ENCODE data around the gene HRK.

HRK gene

DNA sequence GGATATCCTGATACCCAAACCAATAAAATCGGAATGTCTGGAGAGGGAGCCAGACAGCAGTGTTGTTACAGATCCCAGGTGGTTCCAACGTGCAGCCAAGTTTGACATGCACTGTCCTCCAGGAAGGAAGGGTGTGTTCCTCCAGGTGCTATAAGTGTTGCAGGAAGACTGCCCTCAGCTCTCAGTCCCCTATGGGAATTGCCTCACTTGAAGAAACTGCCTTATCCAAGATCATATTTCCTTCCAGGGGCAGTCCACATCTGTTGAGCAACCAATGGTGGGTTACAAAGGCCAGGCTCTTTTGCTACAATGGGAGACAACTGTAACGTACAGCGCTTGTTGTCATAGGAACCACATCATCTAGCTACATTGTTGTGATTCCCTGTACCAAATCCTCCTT, 16.2 kb upstream of the HRK start:
- no peak for DNase-seq

DNA sequence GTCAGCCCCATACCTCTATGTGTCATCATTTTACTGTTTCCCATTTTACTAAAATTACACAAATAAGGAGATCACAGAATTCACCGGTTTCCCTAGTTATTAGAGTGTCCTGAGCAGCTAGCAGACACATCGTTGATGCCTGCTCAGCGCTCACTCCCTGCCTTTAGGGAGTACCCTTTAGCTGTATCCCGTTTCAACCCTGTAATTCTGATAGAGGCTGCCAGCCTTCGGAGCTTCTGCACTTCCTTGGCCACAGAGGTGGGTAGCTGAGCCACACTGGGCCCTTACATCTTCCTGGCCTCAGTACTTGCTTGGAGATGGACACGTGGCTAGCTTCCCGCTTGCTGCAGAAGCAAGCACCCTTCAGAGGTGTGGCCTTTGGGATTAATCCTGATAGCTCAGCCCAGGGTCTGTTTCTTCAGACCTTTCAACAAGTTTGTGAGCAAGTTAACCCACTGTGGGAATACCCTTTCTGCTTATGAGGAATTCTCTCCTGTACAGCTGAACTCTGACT, 15.2 kb upstream of the HRK start:
- DNase-seq, result no peak

DNA sequence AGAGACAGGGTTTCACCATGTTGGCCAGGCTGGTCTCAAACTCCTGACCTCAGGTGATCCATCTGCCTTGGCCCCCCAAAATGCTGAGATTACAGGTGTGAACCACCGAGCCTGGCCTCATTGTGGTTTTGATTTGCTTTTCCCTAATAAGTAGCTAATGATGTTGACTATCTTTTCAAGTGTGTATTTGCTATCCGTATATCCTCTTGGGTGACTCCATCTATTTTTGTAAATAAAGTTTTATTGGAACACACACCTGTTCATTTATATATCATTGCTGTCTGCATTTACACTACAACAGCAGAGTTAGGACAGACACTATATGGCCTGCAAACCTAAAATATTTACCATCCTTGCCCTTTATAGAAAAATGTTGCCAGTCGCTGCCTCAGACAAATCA, 13.7 kb upstream of the HRK start:
- DNase-seq, result no peak

DNA sequence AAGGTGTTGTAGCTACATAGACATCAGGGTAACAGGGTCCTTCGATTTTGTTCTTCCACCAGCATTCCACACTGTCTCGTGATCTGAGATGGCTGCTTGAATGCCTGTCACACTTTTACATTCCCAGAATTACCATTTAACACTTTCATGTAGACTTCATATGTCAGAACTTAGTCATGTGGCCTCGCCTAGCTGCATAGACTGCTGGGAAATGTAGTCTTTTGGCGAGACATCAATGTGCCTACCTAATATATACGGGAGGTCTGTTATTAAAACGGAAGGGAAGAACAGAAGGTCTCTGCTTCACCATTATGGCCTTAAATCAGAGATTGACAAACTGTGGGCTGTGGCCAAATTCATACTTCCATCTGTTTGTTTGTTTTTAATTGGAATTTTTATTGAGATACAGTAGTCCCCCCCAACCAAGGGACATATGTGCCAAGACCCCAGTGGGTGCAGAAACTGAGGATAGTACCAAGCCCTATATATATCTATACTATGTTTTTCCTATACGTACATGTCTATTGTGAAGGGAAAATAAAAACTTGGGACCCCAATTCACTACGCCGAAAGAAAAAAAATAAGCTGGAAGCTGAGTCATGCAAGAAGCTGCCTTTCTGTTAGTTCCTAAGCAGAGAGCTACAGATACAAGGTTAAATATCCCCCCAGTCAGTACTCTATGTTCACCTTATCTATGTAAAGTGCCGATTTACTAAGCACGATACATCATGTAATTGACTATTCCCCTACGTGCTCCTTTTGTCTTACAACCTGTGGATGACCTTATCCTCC, 11.3 kb upstream of the HRK start:
- DNase-seq, result no peak

DNA sequence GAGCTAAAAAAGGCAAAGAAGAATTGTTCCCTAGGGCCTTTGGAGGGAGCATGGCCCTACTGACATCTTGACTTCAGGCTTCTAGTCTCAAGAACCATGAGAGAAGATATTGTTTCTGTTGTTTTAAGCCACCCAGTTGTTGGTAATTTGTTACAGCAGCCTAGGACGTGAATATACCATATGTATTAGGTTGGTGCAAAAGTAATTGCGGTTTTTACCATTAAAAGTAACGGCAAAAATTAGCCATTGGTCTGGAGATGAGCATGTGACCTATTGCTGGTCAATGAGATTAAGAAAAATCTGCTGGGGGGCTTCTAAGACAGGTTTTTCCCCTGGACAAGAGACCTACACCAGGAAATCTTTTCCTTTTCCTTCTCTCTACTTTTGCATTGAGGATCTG, 9.8 kb upstream of the HRK start:
- DNase-seq, result no peak

DNA sequence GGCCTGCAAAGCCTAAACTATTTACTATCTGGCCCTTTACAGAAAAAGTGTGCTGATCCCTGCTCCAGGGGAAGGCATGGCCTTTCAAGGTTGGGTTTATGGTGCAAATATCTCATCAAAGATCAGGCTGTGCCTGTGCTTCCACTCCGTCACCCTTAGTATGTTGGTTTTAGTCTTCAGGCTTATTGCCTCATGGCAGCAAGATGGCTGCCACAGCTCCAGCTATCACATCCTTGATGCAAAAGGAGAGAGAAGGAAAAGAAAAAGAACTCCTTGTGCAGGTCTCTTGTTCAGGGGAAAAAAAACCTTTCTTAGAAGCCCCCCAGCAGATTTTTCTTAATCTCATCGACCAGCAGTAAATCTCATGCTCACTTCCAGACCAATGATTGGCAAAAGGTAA, 9.1 kb upstream of the HRK start:
- DNase-seq, result no peak

DNA sequence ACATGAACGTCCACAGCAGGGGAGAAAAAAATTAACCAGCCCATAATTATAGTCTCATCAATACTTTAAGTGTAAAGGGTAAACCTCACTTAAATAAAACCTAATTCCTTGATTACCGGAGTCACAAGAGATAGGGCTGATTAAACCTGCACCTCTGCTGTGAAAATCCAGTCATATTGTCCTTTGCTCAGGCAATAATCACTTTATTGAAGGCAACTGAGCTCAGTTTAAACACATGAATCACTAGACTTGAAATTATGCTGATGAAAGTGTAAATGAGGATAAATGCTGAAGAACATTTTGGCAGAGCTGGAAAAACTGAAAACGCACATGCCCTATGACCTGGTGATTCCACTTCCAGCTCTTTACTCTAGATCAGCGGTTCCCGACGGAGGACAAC, 6.7 kb upstream of the HRK start:
- DNase-seq, result no peak

DNA sequence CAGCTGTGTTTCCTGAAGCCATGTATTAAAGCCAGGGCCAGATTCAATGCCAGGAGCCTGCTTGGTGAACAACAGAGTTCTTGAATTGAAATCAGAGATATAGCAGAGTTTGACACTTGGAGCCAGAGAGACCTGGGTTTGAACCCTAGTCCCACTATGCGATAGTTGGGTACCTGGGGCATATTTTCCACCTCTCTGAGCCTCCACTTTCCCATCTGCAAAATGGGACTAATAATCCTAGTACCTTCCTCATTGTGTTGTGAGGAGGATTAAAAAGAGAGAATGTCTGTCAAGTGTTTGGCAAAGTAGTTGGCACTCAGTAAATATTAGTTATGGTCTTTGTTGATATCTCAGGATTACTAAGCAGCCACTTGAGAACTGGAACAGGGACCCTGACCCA, 6.0 kb upstream of the HRK start:
- no peak for DNase-seq

DNA sequence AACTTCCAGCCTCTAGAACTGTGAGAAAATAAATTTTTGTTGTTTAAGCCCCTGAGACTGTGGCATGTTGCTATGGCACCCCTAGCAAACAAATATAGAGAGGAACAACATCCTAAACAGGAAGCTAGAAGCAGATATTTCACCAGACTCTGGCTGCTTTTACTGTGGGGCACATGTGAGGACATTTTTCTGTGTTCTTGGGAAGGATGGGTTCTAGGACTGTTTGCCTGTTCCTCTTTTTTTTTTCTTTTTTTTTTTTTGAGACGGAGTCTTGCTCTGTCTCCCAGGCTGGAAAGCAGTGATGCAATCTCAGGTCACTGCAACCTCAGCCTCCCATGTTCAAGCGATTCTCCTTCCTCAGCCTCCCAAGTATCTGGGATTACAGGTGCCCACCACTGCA, 4.2 kb upstream of the HRK start:
- DNase-seq, result peak; percentile 57

DNA sequence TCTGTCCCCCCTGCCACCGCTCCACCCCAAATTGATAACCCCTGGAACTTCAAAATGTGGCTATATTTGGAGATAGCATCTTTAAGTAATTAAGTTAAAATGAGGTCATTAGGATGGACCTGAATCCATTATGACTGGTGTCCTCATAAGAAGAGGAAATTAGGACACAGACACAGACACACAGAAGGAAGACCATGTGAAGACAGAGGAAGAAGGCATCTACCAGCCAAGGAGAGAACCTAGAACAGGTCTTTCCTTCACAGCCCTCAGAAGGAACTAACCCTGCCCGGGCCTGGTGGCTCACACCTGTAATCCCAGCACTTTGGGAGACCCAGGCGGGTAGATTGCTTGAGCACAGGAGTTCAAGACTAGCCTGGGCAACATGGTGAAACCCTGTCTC, 3.6 kb upstream of the HRK start:
- no peak for DNase-seq

DNA sequence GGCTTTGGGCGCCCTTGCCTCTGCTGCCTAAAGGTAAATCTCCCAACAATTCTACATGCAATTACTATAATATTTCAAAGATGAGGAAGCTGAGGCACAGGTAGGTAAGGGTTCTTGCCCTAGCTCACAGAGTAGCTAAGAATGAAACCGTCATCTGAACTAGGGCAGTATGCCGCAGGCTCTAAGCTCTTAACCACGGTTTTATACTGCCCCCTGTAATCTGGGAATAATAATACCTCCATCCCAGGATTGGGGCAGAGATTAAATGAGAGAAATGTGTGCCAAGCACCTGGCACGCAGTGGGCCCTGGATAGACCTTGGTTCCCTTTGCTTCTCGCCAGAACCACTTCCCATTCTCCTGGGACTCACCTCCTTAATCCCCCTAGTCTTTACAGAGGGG, 1.5 kb upstream of the HRK start:
- DNase-seq, result peak; percentile 32

DNA sequence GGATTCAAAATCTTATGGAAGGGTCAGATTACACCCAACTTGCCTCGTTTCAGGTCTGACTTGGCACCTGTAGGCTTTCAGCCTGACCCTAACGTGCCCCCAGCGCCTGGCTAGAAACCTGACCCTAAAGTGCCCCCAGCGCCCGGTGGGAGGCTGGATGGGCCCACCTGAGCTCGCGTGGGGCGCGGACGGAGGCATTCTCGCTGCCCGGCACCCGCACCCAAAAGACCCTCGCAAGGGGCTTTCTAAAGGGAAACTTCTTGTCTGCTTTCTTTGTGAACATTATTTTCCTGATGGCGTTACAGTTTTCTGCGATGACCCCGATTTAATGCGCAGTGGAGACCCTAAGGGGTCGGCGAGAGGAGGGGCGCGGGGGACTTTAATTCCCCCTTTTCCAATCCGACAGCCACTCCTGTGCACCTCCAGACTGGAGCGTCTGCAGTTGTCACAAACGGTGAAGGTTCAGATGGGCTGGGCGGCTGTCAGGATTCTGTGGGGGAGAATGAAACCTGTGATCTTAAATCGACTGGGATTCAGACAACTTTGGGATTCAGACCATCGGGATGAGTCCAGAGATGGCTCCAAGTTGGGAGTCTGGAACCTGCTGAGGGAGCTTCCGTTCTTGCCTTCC, 751 bp upstream of the HRK start:
- DNase-seq, result no peak

DNA sequence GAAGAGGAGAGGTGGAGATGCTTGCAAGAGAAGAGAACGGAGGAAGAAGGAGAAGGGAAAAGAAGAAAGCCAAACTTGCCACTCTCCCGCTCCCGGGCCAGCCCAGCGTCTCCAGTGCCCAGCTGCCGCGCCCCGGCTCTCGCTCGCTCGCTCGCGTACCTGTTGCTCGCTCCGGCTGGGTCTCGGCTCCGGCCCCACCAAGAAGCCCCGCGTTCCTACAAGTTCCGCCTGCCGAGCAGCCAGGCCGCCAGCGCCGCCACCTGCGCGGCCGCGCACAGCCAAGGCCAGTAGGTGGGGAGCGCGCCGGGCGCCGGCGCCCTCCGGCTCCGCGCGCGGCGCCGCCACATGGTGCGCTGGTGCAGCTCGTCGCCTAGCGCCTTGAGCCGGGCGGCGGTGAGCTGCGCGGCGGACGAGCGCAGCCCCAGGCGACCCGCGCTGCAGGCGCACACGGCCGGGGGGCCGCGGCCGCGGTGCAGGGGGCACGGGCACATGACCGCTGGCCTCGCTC, 370 bp downstream of the HRK start:
- peak; percentile 59 for DNase-seq

DNA sequence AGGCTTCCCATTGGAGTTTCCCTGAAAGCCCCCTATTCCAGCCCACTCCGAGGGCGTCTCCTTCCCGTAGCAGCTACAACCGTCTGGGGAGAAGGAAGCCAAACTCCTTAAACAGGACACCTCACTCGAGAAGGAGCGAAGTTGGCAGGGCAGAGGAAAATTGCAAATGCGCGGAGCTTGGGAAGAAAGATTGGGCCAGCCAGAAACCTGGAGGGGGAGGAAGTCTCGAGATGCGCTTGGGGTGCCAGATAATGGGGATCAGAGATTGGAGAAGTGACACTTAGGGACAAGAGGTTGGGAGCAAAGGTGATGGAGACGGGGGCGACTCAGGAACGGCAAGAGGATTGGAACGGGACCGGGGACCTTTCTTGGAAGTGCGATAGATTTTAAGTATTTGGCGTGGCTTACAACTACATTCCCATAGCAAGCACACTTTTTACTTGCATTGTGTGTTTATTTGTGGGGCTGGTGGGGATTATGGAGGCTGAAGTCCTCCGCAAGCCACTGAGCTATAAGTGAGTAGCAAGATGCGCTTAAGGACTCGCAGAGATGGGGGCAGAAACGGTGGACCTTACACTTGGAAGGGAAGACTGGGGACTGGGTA, 926 bp downstream of the HRK start:
- DNase-seq, result no peak

DNA sequence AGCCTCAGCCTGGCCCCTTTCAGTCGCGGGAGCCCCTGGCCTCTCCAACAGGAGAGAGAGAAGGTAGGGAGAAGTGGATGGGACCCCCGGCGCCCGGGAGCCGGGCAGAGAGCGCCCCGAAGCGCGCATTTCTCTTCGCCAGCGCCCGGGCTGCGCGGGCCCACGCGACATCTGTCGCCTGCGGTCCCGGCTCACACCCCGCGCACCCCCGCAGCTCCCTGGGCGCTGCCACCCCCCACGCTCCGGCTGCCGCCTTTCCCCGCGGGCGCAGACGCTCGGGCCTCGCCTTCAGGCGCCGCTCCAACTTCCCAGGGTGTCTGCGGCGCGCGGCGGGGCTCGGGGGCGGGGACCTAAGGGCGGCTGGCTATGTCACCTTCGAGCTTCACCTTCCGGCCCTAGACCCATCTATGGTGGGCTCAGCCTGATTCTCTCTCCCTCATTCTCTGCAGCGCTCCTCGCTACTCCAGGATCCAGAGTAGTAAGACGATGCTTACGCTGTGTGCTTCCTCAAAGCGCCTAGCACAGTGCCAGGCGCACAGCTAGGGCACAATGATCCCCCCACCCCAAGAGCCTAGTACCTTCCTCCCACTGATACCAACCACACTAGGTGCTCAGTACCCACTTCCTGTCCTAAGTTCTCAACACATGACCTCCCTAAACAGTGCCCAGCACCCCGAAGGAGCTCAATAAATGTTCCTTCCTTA, 1.6 kb downstream of the HRK start:
- DNase-seq, result no peak

DNA sequence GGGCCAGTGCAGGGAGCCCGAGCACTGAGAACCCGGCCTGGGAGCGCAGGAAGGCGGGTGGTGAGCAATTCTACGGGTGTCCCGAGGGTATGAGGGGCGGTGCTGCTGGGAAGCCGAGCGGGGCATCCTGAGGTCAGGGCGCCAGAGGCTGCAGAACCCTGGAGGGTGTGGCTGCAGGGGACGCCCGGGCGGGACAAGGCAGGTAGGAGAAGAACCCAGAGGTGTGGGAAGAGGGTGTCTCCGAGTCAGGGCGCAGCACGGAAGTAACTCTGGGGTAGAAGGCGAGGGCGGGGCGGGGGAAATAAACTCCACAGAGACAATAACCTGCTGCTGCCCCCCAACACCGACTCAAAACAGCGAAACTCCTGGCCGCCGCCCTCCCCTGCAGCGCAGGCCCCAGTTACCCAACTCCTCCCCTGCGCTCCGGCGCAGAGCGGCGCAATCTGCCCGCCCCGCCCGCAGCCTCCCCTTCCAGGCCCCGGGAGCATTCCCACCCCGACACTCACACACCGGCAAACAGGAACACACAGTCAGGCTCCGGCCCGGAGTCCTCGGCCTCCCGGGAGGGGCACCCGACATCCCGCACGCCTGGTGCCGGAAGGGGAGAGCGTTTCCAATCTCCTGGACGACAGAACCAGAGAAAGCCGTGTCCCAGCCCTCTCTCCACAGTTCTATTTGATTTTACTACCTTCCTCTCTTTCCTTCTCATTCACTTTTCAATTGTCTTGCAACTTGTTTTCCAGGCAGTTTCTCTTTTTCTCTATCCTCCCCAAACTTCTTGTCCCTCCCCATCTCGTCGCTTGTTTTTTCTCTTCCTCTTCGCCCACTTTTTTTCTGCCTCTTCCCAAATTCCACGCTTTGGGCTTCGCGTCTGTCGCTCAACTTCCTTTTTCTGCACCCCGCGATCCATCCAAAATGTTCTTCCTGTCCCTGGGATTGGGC, 2.4 kb downstream of the HRK start:
- no peak for DNase-seq

DNA sequence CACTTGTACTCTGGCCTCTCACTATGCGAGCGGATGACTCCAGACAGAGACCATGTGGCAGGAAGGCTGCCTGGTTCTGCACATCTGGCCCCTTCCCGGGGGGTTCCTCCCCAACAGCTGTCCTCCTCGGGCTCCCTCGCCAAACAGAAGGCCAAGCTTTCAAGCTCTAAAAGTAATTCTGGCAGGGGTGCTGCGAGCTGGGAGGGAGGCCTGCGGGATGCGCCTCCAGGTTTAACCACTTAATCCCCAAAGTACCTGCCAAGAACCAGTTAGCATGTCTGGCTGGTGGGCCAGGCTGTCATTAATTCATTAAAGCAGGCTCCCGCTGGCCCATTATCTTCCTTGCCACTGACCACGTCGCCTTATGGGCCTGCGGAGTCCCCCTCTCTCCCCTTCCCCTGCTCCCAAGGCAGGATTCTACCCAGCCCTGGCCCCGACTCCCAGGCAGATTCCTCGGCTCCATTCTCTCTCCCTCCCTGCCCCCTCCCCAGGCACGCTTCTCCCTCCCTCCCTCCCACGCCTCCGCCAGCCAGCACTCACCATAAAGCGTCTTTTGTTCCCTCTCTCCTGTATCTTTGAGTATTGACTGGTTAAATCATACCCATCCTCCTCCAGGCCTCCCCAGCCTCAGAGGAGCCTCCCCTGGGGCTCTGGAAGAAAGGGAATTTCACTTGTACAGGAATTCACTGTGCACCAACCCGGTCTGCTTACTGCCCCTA, 4.9 kb downstream of the HRK start:
- no peak for DNase-seq

DNA sequence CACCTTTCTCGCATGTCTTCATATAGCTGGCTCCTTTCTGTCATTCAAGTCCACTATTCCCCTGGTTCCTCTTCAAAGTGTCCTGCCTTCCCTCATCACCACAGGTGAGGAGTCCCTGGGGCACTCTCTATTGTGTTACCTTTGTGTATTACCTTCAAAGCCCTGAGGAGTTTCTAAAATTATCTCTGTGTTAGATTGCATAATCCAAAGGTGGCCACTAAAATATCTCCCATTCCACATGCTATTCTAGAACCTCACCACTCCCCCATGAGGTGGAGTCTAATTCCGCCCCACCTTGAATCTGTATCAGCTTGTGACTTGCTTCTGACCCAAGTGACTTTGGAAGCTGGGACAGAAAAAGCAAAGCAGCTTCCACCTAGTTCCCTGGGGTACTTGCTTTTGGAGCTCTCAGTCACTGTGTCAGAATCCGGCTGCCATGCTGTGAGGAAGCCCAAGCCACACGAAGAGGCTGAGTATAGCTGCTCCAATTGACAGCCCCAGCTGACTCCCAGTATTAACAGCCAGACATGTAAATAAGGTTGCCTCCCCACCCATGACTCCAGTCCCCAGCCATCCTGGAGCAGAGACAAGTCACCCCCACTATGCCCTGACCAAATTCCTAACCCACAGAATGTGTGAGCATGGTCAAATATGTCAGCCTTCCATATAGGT, 6.8 kb downstream of the HRK start:
- no peak for DNase-seq

DNA sequence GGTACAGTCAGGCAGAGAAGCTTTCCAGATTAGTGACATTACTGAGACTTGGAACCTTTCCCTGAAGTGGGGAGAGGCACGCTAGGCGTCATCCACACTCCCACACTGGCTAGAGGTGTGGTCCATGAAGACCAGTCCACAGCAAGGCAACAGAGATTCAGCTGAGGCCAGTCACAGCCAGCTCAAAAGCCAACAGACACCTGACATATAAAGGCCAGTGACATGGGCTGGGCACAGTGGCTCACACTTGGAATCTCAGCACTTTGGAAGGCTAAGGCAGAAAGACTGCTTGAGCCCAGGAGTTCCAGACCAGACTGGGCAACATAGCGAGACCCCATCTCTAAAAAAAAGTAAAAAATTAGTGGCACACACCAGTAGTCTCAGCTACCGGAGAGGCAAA, 10.9 kb downstream of the HRK start:
- no peak for DNase-seq

DNA sequence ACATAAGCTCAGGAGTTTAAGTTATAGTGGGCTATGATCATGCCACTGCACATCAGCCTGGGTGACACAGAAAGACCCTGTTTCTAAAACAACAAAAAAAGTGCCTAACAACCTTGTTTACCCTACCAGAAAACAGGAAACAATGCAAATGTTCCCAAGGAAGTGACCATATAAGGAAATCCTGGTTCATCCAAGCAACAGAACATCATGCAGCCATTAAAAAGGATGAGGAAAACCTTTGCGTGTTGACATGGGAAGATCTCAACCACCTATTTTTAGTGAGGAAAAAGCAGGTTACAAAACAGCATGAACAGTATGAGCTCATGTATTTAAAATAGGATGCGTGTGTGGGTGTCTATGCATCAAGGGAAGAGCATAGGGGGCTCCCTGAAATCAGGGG, 13.7 kb downstream of the HRK start:
- no peak for DNase-seq

Measured in hematopoietic multipotent progenitor cell treated with erythropoietin and hydrocortisone succinate and interleukin-3 and kit ligand, for 6 days (in vitro differentiated cells).